GM18867 (cell line): ENCODE measurements around the gene TLK1.
"Not testable (repeated sequence)": the region's sequence is repeated elsewhere in the genome, so short reads cannot be mapped to it uniquely, and the experiment has no call there.

ENCODE experiments used
- ATAC-seq: cut with Tn5 transposase; IDR thresholded peaks from one replicate; pipeline ENCODE4 v1.9.1; 2021; ENCODE audit warnings: mild to moderate bottlenecking, moderate library complexity; ENCODE audit not compliant: unreplicated experiment

TLK1 gene

GRCh38 chr2:171169839-171170238 lies 9.1 kb upstream of the TLK1 start:
- no peak for ATAC-seq

- no peak for ATAC-seq
Observed at GRCh38 chr2:171169333-171169732, 8.6 kb upstream of the TLK1 start.

- no peak for ATAC-seq
Observed at GRCh38 chr2:171167352-171167997, 6.8 kb upstream of the TLK1 start.

GRCh38 chr2:171166328-171166983 lies 5.8 kb upstream of the TLK1 start:
- ATAC-seq, result no peak

GRCh38 chr2:171165967-171166327 lies 5.3 kb upstream of the TLK1 start:
- no peak for ATAC-seq

GRCh38 chr2:171163261-171163660 lies 2.6 kb upstream of the TLK1 start:
- no peak for ATAC-seq

- ATAC-seq, result not testable (repeated sequence)
Observed at GRCh38 chr2:171162522-171163197, 2.0 kb upstream of the TLK1 start.

GRCh38 chr2:171160956-171161740 lies 455 bp upstream of the TLK1 start:
- ATAC-seq, result peak; percentile 59

GRCh38 chr2:171159372-171160118 lies 1.1 kb downstream of the TLK1 start:
- ATAC-seq, result peak; percentile 15

- no peak for ATAC-seq
Observed at GRCh38 chr2:171158790-171159371, 1.8 kb downstream of the TLK1 start.

GRCh38 chr2:171158036-171158789 lies 2.5 kb downstream of the TLK1 start:
- no peak for ATAC-seq

GRCh38 chr2:171157109-171157500 lies 3.6 kb downstream of the TLK1 start:
- ATAC-seq, result no peak

GRCh38 chr2:171154348-171154747 lies 6.3 kb downstream of the TLK1 start:
- ATAC-seq, result no peak

GRCh38 chr2:171150694-171151285 lies 9.9 kb downstream of the TLK1 start:
- ATAC-seq, result no peak

- no peak for ATAC-seq
Observed at GRCh38 chr2:171149986-171150693, 10.6 kb downstream of the TLK1 start.

GRCh38 chr2:171149171-171149938 lies 11.3 kb downstream of the TLK1 start:
- no peak for ATAC-seq

- ATAC-seq, result no peak
Observed at GRCh38 chr2:171147081-171147480, 13.6 kb downstream of the TLK1 start.

GRCh38 chr2:171146633-171147032 lies 14.1 kb downstream of the TLK1 start:
- ATAC-seq, result no peak
